ENCODE data around the gene LCP2. TPM values are rescaled to one million over a fixed set of nuclear protein-coding genes. Genes with fewer than 3 reads are reported as not detected.

LCP2 gene
- total RNA-seq, 4 donors from 2014 or later: 45.8 to 120 (median 55.0) TPM

- TF ChIP-seq CTCF (IDR thresholded peaks at IDR 0.05; ENCODE audit: low read depth): no peak
Measured at GRCh38 chr5:170338933-170339779, 41.6 kb upstream of the LCP2 start.

- no peak for TF ChIP-seq CTCF (IDR thresholded peaks at IDR 0.05; ENCODE audit: low read depth)
Measured at GRCh38 chr5:170338291-170338690, 40.7 kb upstream of the LCP2 start.

GRCh38 chr5:170337045-170337733 is 39.6 kb upstream of the LCP2 start:
- no peak for TF ChIP-seq CTCF (IDR thresholded peaks at IDR 0.05; ENCODE audit: low read depth)

GRCh38 chr5:170336065-170336464 is 38.5 kb upstream of the LCP2 start:
- no peak for TF ChIP-seq CTCF (IDR thresholded peaks at IDR 0.05; ENCODE audit: low read depth)

DNA sequence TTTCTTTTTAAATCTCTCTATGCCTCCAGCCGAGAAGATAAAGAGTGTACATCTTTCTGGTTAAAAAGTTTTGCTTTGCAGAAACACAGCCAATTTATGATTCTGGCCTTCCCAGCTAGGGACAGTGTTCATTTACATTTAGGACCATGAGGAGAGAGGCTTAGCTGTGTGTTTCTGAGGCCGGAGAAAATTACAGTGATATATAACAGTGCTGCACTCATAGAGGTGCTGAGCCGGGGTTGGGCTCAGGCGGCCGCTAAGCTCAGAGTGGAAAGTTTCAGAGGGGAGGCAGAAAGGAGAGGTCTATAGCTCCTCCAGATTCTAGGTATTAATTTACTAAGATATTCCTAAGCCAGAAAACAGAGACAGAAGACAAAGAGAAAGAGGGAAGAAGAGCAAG is 37.0 kb upstream of the LCP2 start:
- TF ChIP-seq CTCF (IDR thresholded peaks at IDR 0.05; ENCODE audit: low read depth): no peak

GRCh38 chr5:170333161-170333910 is 35.8 kb upstream of the LCP2 start:
- no peak for TF ChIP-seq CTCF (IDR thresholded peaks at IDR 0.05; ENCODE audit: low read depth)

DNA sequence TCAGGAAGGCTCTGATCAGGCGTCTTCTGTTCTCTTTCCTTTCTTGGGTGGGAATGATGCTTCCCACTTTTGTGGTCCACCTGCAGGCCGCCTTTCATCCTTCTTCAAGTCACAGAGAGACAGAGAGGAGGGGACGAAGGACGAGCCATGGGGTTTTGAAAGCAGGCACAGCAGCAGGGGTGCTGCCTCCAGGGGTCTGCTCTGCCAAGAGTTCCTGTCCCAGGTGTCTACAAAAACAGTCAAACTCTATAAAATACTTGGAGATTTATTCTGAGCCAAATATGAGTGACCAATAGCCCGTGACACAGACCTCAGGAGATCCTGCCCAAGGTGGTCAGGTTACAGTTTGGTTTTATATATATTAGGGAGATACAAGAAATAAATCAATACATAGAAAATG is 34.5 kb upstream of the LCP2 start:
- TF ChIP-seq CTCF (IDR thresholded peaks at IDR 0.05; ENCODE audit: low read depth): no peak
